Measurements from ENCODE around the gene CHPF.

Gene CHPF

GRCh38 chr2:219571311-219572236 is 28.0 kb upstream of the CHPF start, which contains the start of gene OBSL1:
Gene OBSL1, minus strand, starts transcription at chr2:219571539. Its CDS starts 307 bp downstream, at chr2:219571232.
- H3K9me3 Mint-ChIP-seq: no peaks in the 10 kb centered on the region
- H3K27ac Mint-ChIP-seq: no peak within 1 kb of the TSS
- H3K36me3 Mint-ChIP-seq (ENCODE audit: low read depth): no peaks in the 10 kb centered on the region
- H3K4me3 Mint-ChIP-seq: peak within 1 kb of the TSS; percentile 26
- no peaks in the 10 kb centered on the region for H3K4me1 Mint-ChIP-seq (ENCODE audit: low read depth)
- peaks cover 45% of the 10 kb centered on the region for H3K27me3 Mint-ChIP-seq

- Mint-ChIP-seq H3K4me3 (no peak overlapping the region), H3K4me1 (ENCODE audit: low read depth) (no peaks in the 10 kb centered on the region), H3K27me3 (peaks cover 43% of the 10 kb centered on the region), H3K27ac (no peak overlapping the region), H3K36me3 (ENCODE audit: low read depth) (no peaks in the 10 kb centered on the region), H3K9me3 (no peaks in the 10 kb centered on the region)
These were observed 27.3 kb upstream of the CHPF start for GRCh38 chr2:219570924-219571310.

GRCh38 chr2:219570194-219570923 is 26.8 kb upstream of the CHPF start:
- no peaks in the 10 kb centered on the region for H3K36me3 Mint-ChIP-seq (ENCODE audit: low read depth)
- peak overlapping the region; percentile 55 for H3K4me3 Mint-ChIP-seq
- H3K9me3 Mint-ChIP-seq: no peaks in the 10 kb centered on the region
- H3K27ac Mint-ChIP-seq: no peak overlapping the region
- H3K27me3 Mint-ChIP-seq: peaks cover 37% of the 10 kb centered on the region
- H3K4me1 Mint-ChIP-seq (ENCODE audit: low read depth): no peaks in the 10 kb centered on the region

- Mint-ChIP-seq H3K4me3 (peak overlapping the region; percentile 5), H3K9me3 (no peaks in the 10 kb centered on the region), H3K4me1 (ENCODE audit: low read depth) (no peaks in the 10 kb centered on the region), H3K27me3 (peaks cover 37% of the 10 kb centered on the region), H3K36me3 (ENCODE audit: low read depth) (no peaks in the 10 kb centered on the region), H3K27ac (no peak overlapping the region)
These were observed 26.0 kb upstream of the CHPF start for GRCh38 chr2:219569635-219570034.

- peaks cover 37% of the 10 kb centered on the region for H3K27me3 Mint-ChIP-seq
- H3K36me3 Mint-ChIP-seq (ENCODE audit: low read depth): no peaks in the 10 kb centered on the region
- no peaks in the 10 kb centered on the region for H3K4me1 Mint-ChIP-seq (ENCODE audit: low read depth)
- H3K27ac Mint-ChIP-seq: no peak overlapping the region
- H3K9me3 Mint-ChIP-seq: no peaks in the 10 kb centered on the region
- no peak overlapping the region for H3K4me3 Mint-ChIP-seq
These were observed 25.4 kb upstream of the CHPF start for GRCh38 chr2:219569041-219569440.

- no peak overlapping the region for H3K27ac Mint-ChIP-seq
- no peaks in the 10 kb centered on the region for H3K36me3 Mint-ChIP-seq (ENCODE audit: low read depth)
- peaks cover 35% of the 10 kb centered on the region for H3K27me3 Mint-ChIP-seq
- H3K4me1 Mint-ChIP-seq (ENCODE audit: low read depth): no peaks in the 10 kb centered on the region
- H3K9me3 Mint-ChIP-seq: no peaks in the 10 kb centered on the region
- no peak overlapping the region for H3K4me3 Mint-ChIP-seq
These were observed 24.3 kb upstream of the CHPF start for GRCh38 chr2:219567791-219568361.

- peaks cover 34% of the 10 kb centered on the region for H3K27me3 Mint-ChIP-seq
- no peak overlapping the region for H3K4me3 Mint-ChIP-seq
- no peak overlapping the region for H3K27ac Mint-ChIP-seq
- H3K4me1 Mint-ChIP-seq (ENCODE audit: low read depth): no peaks in the 10 kb centered on the region
- H3K36me3 Mint-ChIP-seq (ENCODE audit: low read depth): no peaks in the 10 kb centered on the region
- no peaks in the 10 kb centered on the region for H3K9me3 Mint-ChIP-seq
These were observed 23.5 kb upstream of the CHPF start for GRCh38 chr2:219567131-219567530.

- Mint-ChIP-seq H3K27ac (no peak overlapping the region), H3K27me3 (peaks cover 29% of the 10 kb centered on the region)
These were observed 23.0 kb upstream of the CHPF start for GRCh38 chr2:219566640-219567039.

GRCh38 chr2:219565130-219566080 is 21.8 kb upstream of the CHPF start:
- Mint-ChIP-seq H3K9me3 (no peaks in the 10 kb centered on the region), H3K36me3 (ENCODE audit: low read depth) (no peaks in the 10 kb centered on the region), H3K27me3 (peaks cover 29% of the 10 kb centered on the region), H3K4me3 (no peak overlapping the region), H3K4me1 (ENCODE audit: low read depth) (no peaks in the 10 kb centered on the region), H3K27ac (no peak overlapping the region)

More at GRCh38 chr2:219566640-219567039, 23.0 kb upstream of the CHPF start:
- Mint-ChIP-seq H3K4me3 (no peak overlapping the region), H3K9me3 (no peaks in the 10 kb centered on the region), H3K36me3 (ENCODE audit: low read depth) (no peaks in the 10 kb centered on the region), H3K4me1 (ENCODE audit: low read depth) (no peaks in the 10 kb centered on the region)

- Mint-ChIP-seq H3K4me3 (no peak overlapping the region), H3K4me1 (ENCODE audit: low read depth) (no peaks in the 10 kb centered on the region), H3K27me3 (peaks cover 12% of the 10 kb centered on the region), H3K27ac (no peak overlapping the region), H3K9me3 (no peaks in the 10 kb centered on the region), H3K36me3 (ENCODE audit: low read depth) (no peaks in the 10 kb centered on the region)
These were observed 19.8 kb upstream of the CHPF start for GRCh38 chr2:219563271-219563928.

- no peak overlapping the region for H3K27ac Mint-ChIP-seq
- no peaks in the 10 kb centered on the region for H3K4me1 Mint-ChIP-seq (ENCODE audit: low read depth)
- H3K27me3 Mint-ChIP-seq: peaks cover 8% of the 10 kb centered on the region
- H3K4me3 Mint-ChIP-seq: no peak overlapping the region
- no peaks in the 10 kb centered on the region for H3K36me3 Mint-ChIP-seq (ENCODE audit: low read depth)
- H3K9me3 Mint-ChIP-seq: no peaks in the 10 kb centered on the region
These were observed 18.7 kb upstream of the CHPF start for GRCh38 chr2:219562049-219563020.

GRCh38 chr2:219561179-219562048 is 17.8 kb upstream of the CHPF start:
- Mint-ChIP-seq H3K27me3 (peaks cover 8% of the 10 kb centered on the region), H3K27ac (no peak overlapping the region), H3K4me3 (no peak overlapping the region), H3K9me3 (no peaks in the 10 kb centered on the region), H3K36me3 (ENCODE audit: low read depth) (no peaks in the 10 kb centered on the region), H3K4me1 (ENCODE audit: low read depth) (no peaks in the 10 kb centered on the region)
